Glutamatergic neuron (in vitro differentiated cells): Measurements from ENCODE around the gene FLAD1. TPM values are rescaled to one million over a fixed set of nuclear protein-coding genes. Genes with fewer than 3 reads are reported as not detected.

Experiments used
- DNase-seq: peaks from one replicate; pipeline ENCODE4 v3.0.0; 2022
- H3K27ac Mint-ChIP-seq: one replicate; pipeline ENCODE4 v1.8.0; 2020; ENCODE audit warnings: mild to moderate bottlenecking, mixed read lengths, inconsistent platforms; ENCODE audit not compliant: unreplicated experiment
- H3K27me3 Mint-ChIP-seq: one replicate; pipeline ENCODE4 v1.8.0; 2020; ENCODE audit warnings: mild to moderate bottlenecking, moderate library complexity, mixed read lengths, inconsistent platforms; ENCODE audit not compliant: unreplicated experiment
- H3K36me3 Mint-ChIP-seq: one replicate; pipeline ENCODE4 v1.8.0; 2020; ENCODE audit warnings: mild to moderate bottlenecking, mixed read lengths, inconsistent platforms; ENCODE audit not compliant: unreplicated experiment
- H3K4me1 Mint-ChIP-seq: one replicate; pipeline ENCODE4 v1.8.0; 2020; ENCODE audit warnings: mild to moderate bottlenecking, low read depth, mixed read lengths, inconsistent platforms; ENCODE audit not compliant: unreplicated experiment
- H3K4me3 Mint-ChIP-seq: one replicate; pipeline ENCODE4 v1.8.0; 2020; ENCODE audit warnings: mild to moderate bottlenecking, mixed read lengths, inconsistent platforms; ENCODE audit not compliant: unreplicated experiment
- H3K9me3 Mint-ChIP-seq: one replicate; pipeline ENCODE4 v1.8.0; 2020; ENCODE audit warnings: mild to moderate bottlenecking, moderate library complexity, mixed read lengths, inconsistent platforms; ENCODE audit not compliant: unreplicated experiment
- microRNA-seq: library from miRNA; unstranded; fragments of <30 nt; microRNA quantifications from one replicate; pipeline ENCODE4, GENCODE V29; 2020; ENCODE audit not compliant: unreplicated experiment
- total RNA-seq: library from RNA; stranded (reverse); fragmentation: NEBNext Ultra II Directional; extraction: Animal tissue kit (Norgen Biotek cat#: 25700); gene quantifications from one replicate; pipeline ENCODE4 v1.2.1, GENCODE V29; 2021; ENCODE audit not compliant: unreplicated experiment
- TF ChIP-seq, protein P1 (sequence below): fragments of 200-600 bp; sonication (generic); IDR thresholded peaks from one replicate; pipeline ENCODE4 v1.5.0; 2021; ENCODE audit not compliant: partially characterized antibody, unreplicated experiment

FLAD1 gene
- total RNA-seq, 1 donor from 2014 or later = 68.8 TPM

DNA sequence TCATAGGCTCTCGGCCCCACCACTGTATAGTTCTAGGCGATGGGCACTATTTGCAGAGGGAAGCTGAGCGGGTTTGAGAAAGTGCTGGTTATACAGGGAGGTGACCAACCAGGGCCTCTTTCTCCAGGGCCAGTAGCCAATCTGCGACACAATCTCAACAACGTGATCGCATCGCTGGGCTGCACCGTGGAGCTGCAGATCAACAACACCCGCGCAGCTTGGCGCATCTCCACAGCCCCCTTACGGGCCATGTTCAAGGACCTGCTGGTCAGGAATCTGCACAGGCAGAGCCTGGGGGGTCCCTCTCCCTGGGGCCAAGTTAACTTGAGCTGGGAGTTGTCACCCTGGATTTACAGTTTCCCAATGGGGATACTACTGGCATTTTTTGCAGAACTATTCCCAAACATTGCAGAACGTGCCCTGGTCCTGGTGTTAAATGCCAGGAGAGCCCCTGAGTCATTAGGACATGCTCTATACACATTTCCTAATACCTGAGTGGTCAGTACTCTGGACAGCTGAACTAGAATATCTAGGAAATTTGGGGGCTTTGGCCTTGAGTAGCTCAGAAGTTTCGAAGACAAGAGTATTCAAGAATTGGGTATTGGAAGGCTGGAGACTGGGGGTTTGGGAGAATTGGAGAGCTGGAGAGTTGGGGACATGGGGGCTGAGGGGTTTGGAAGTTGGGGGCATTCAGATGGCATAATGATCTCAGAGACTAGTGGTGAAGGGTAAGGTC is 57.4 kb downstream of the FLAD1 start:
- TF ChIP-seq, protein P1, sequence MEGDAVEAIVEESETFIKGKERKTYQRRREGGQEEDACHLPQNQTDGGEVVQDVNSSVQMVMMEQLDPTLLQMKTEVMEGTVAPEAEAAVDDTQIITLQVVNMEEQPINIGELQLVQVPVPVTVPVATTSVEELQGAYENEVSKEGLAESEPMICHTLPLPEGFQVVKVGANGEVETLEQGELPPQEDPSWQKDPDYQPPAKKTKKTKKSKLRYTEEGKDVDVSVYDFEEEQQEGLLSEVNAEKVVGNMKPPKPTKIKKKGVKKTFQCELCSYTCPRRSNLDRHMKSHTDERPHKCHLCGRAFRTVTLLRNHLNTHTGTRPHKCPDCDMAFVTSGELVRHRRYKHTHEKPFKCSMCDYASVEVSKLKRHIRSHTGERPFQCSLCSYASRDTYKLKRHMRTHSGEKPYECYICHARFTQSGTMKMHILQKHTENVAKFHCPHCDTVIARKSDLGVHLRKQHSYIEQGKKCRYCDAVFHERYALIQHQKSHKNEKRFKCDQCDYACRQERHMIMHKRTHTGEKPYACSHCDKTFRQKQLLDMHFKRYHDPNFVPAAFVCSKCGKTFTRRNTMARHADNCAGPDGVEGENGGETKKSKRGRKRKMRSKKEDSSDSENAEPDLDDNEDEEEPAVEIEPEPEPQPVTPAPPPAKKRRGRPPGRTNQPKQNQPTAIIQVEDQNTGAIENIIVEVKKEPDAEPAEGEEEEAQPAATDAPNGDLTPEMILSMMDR = no peak
- Mint-ChIP-seq H3K9me3 (peaks cover 2% of the 10 kb centered on the region), H3K4me3 (no peak overlapping the region), H3K27me3 (peaks cover 7% of the 10 kb centered on the region), H3K27ac (no peak overlapping the region), H3K36me3 (no peaks in the 10 kb centered on the region), H3K4me1 (peaks cover 4% of the 10 kb centered on the region)
- DNase-seq = no peak

Small RNA genes within 50 kb of the gene (microRNA-seq; reads per million reads assigned to microRNA genes)
- gene MIR4258 = not detected

Other genes with a start within 250 kb of the FLAD1 start
- 3.8 TPM for gene KCNN3, start 113.1 kb upstream of the FLAD1 start, total RNA-seq
- gene PMVK, start 46.6 kb upstream of the FLAD1 start, total RNA-seq = 30.7 TPM
- gene PBXIP1, start 27.2 kb upstream of the FLAD1 start, total RNA-seq = 29.9 TPM
- 32.7 TPM for gene PYGO2, start 21.6 kb upstream of the FLAD1 start, total RNA-seq
- gene SHC1, start 12.6 kb upstream of the FLAD1 start, total RNA-seq = 155 TPM
- 22.8 TPM for gene CKS1B, start 8.7 kb upstream of the FLAD1 start, total RNA-seq
- gene LENEP, start 10.2 kb downstream of the FLAD1 start, total RNA-seq = 1.3 TPM
- 8.1 TPM for gene ZBTB7B, start 19.5 kb downstream of the FLAD1 start, total RNA-seq
- 0.64 TPM for gene DCST2, start 50.4 kb downstream of the FLAD1 start, total RNA-seq
- gene DCST1, start 50.5 kb downstream of the FLAD1 start, total RNA-seq = not detected
- gene ADAM15, start 68.0 kb downstream of the FLAD1 start, total RNA-seq = 7.6 TPM
- gene EFNA4, start 80.4 kb downstream of the FLAD1 start, total RNA-seq = 2.9 TPM
- 14.6 TPM for gene EFNA3, start 95.5 kb downstream of the FLAD1 start, total RNA-seq
- gene EFNA1, start 144.5 kb downstream of the FLAD1 start, total RNA-seq = 1.7 TPM
- 8.6 TPM for gene SLC50A1, start 152.5 kb downstream of the FLAD1 start, total RNA-seq
- 27.7 TPM for gene DPM3, start 157.2 kb downstream of the FLAD1 start, total RNA-seq
- gene KRTCAP2, start 190.0 kb downstream of the FLAD1 start, total RNA-seq = 108 TPM
- 30.4 TPM for gene TRIM46, start 190.5 kb downstream of the FLAD1 start, total RNA-seq
- 377 TPM for gene THBS3, start 224.6 kb downstream of the FLAD1 start, total RNA-seq
- gene MTX1, start 225.4 kb downstream of the FLAD1 start, total RNA-seq = 26.1 TPM